HG03565 (cell line): Measurements from ENCODE around the gene RBM18.

Experiments used
- ATAC-seq: cut with Tn5 transposase; IDR thresholded peaks from one replicate; pipeline ENCODE4 v1.9.1; 2021; ENCODE audit warnings: mild to moderate bottlenecking, moderate library complexity; ENCODE audit not compliant: unreplicated experiment

Gene RBM18

DNA sequence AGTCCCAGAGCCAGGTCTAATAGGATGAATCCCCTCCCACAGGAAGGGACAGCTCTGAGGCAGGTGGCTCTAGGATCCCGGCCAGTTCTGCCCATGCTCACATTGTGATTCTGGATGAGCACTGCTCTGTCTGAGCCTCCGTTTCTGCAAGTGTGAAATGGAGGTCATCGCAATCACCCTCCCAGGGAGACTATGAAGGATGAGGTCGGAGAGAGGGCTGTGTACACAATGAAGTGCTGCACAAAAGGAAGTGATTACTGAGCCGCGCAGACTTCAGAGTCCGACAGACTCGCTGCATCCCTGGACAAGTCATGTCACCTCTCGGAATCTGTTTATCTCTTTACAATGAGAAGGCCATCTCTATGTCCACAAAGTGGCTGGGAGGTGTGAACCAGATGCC lies 57.5 kb downstream of the RBM18 start:
- no peak for ATAC-seq

DNA sequence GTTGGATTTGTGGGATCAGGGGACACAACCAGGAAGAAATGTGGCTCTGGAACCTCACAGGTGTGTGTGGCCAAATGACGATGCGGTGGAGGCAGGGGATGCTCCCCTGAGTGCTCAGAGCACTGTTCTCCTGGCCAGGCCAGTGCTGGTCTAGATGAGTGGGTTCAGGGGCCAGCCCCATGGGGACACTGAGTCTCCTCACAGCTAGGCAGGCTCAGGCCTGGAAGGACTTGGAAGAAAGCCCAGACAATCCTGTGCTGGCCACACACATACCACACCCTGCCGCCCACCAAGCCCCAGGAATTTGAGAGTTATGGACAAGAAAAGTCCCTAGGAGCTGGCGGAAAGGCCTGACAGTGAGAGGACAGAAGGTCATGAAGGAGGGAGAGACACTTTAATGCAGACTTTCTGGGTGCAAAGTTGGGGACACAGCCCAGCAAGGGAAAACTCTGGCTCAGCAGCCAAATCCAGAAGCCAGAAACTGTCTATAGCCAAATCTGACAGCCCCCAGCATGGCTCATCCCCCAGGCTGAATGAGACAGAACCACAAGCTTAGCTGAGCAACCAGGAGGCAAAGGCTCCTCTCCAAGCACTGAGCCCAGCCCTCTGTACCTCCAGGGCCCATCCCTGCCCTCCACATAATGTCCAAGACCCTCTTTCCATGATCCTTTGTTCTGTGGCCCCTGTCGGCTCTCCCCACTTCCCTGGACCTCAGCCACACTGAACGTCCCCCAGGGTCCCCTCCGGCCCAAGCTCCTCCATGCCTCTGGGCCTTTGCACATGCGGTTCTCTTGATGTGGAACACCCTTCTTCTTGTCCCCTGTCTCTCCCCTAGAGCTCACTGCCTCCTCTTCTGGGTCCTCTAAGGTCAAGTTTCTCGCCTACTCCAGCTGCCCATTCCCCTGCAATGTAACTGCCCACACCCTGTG lies 58.3 kb downstream of the RBM18 start:
- no peak for ATAC-seq

DNA sequence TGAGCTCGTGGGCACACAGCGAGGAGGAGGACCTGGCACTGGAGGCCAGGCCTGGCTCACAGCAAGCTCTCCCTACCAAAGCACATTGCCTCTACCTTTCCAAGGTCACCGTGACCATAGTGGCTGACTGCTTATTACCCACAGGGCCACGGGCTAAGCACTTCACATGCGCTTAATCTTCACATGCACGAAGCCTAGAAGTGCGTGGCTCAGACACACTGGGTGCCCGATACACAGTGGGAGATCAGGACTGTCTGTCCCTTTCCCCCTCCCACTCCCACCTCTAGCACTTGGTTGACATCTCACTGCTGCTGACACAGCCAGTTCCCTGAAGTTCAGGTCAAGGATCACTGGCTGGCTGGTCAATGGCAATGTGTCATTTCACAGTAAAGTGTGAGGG lies 59.5 kb downstream of the RBM18 start:
- ATAC-seq: no peak

DNA sequence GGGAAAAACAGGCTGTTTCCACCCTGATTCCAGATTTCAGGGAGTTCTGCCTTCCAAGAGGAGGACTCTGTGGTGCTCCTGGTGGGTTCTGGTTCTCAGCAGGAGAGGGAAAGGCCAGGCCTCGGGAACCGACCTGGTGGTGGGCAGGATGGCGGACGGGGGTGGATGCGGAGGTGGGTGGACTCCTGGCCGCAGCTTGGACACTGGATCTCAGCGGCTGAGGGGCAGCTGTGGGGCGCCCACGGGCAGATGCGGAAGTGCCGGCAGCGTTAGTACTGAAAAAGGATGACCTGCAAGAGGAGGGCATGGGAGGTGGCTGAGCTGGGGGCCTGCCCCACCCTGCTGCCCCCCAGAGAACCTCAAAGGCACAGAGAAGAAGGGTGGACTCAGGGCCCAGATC lies 60.1 kb downstream of the RBM18 start:
- no peak for ATAC-seq

DNA sequence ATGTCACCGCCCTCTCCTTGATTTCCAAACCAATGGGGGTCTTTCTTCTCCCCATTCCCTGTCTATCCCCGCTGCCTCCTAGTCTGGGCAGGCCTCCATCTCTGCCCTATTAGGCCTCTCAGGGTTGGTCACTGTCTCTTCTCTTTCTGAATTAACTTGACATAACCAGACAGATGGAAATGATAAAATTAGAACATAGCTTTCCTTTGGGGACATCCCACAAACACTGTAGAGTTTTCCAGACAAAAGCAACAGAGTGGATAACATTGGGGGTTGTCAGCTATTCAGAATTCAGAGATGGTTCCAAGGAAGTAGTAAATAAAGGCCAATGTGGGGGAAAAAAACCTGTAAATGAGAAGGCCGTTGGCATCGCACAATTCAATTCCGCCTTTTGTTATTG lies 60.6 kb downstream of the RBM18 start:
- no peak for ATAC-seq

DNA sequence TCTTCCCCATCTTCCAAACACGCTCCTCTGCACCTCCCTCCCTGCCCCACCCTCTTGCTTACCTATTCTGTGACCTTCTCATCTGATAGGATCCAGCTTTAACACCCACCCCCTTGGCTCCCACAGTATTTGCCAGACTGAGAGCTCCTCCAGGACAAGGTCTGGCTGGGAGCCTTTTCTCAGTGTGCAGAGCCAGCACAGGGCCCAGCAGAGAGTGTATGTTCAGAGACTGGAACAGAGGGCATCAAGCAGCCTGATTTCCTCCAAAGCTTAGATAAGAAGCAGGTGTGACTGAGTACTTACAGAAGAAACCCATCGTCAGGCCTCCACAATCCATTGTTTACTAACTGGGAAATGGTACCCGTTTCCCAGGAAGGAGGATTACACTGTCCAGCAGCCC lies 62.5 kb downstream of the RBM18 start:
- no peak for ATAC-seq

DNA sequence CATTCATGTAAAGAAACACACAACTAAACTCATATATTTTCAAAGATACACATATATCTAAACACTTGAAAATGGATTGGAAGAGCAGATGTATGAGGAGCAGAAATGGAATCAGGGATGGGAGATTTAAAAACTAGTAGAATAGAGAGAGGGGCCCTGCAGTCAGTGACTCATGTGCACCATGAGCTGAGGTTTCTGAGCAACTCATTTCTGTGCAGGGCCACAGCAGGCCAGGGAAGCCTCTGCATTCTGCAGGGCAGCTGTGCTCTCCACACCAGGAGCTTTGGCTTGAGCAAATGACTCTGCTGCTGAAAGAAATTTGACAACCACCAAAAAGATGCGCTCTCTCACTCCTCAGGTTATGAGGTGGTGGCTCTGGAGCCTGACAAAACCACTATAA lies 63.0 kb downstream of the RBM18 start:
- ATAC-seq: no peak

DNA sequence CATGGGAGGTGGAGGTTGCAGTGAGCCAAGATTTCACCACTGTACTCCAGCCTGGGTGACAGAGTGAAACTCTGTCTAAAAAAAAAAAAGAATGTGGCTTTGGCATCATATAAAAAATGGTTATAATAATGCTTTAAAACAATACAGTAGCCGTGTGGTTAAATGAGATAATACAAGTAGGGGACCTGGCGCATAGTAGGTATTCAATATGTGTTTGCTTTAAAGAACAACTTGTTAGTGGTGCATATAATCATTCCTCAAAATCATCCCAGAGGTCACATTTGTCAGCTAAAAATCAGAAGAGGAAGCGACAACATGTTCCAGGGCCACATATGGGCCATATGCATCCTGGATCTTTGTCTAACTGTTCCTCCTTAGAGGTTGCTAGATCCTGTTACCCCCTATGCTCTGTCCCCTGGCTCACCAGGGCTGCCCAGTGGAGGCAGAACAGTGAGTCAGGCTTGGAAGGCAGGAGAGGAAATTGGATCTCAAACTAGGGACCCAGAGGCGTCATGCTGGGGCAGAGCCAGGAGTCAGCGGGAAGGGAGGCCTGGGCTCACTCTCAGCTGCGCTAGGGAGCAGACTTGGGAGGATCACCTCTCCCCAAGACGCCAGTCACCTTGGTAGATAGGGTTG lies 63.6 kb downstream of the RBM18 start:
- ATAC-seq: no peak

DNA sequence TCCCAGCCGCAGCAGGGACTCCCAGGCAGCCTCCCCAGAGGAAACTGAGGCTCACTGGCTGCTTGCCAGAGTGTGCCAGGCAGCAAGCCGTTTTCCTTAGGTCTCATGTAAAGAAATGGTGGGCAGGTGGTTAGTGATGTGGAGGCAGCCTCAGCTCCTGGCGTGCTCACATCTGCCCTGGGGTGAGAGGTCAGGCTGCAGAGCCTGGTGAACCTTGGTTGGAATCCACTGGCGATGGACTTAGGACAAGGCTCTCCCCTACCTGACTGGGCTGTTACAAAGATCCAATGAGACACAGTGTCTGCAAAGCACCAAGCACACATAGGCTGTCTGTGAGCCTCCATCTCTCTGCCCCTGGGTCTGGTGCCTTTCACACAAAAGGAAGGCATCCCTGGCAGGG lies 66.8 kb downstream of the RBM18 start:
- ATAC-seq: no peak

DNA sequence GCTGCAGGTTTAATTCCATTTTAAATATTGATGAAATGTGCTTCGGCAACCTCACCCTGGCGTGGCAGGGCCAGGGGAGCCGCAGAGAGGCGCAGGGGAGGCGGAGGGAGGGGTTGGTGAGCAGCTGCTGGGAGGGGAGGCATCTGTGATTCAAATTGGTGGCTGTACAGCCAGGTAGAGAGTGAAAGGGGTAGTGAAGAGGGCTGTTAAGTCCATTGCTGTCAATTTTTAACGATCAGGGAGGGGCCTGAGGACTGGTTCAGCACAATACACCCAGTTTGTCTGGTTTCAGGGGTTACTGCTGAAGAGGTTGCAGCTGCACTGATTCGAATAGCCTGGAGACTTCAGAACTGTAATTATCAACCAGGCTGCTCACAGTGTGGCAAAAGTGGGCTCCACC lies 67.2 kb downstream of the RBM18 start:
- ATAC-seq: no peak

DNA sequence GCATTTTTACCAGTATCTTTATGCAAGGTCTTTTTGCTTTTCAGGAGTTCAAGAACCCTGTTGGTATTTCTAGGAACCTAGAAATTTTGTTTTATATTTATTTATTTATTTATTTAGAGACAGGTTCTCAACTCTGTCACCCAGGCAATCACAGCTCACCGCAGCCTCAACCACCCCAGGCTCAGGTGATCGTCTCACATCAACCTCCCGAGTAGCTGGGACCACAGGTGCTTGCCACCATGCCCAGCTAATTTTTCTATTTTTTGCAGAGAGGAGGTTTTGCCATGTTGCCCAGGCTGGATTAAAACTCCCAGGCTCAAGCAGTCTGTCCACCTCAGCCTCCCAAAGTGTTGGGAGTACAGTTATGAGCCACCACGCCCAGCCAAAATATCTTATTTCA lies 68.8 kb downstream of the RBM18 start:
- ATAC-seq: no peak

DNA sequence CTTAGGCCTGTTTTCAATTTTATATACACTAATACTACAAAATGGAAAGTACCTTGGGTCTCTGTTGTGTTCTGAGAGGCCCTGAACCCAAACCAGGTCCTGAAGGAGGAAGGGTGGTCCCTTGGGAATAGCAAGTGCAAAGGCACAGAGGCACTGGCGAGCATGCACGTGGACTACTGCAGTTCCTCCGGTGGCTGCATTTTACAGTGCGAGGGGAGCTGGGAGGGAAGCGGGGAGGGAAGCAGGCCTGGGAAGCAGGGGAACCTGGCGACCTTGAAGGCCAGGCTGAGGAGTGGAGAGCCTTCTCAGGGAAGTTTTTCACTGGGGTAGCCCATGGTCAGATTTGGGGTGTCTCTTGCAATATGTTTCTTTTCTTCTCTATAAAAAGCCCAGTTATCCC lies 71.0 kb downstream of the RBM18 start:
- no peak for ATAC-seq

DNA sequence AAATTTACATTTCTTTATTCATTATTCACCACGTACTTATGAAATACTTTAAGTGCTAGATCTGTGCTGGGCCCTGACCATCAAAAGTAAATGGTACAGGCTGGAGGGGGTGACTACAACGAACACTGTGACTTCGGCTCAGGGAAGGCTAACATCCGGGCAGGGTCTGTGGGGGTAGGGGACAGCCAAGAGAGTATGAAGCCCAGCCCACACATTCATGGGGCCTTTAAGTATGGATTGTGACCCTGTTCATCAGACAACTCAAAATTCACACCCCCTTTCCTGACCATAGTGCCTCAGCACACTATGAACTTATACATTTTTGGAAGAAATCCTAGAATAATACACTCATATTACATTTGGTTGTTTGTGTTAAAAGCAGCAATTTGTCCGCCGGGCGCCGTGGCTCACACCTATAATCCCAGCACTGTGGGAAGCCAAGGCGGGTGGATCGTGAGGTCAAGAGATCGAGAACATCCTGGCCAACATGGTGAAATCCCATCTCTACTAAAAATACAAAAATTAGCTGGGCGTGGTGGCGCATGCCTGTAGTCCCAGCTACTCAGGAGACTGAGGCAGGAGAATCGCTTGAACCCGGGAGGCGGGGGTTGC lies 71.6 kb downstream of the RBM18 start:
- no peak for ATAC-seq

DNA sequence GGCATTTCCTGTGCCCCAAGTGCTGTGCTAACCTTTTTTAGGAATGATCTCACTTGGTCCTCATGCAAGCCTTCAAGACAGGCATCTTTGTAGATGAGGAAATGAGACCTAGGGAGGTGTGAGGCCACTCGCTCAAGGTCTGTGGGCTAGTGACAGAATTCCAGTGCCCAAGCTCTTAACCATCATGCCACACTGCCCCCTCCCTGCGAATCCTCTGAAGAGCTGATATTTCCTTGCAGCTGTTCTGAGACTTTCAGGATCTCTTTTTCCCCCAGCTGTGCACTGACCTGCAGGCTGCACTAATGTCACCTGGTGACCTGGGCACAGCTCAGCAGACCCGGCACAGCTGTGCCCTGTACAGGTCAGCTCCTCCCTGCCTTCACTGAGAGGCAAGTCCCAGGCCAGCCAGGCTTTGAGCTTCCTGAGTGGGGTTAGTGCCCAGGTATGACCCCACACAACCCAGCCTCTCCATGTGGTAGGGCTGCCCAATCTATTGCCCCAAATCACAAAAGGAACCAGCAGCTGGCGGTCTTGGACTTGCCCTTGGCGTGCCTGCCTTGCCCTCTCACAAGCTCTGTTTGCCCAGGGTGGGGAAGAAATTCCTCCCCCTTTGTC lies 72.3 kb downstream of the RBM18 start:
- ATAC-seq: no peak

DNA sequence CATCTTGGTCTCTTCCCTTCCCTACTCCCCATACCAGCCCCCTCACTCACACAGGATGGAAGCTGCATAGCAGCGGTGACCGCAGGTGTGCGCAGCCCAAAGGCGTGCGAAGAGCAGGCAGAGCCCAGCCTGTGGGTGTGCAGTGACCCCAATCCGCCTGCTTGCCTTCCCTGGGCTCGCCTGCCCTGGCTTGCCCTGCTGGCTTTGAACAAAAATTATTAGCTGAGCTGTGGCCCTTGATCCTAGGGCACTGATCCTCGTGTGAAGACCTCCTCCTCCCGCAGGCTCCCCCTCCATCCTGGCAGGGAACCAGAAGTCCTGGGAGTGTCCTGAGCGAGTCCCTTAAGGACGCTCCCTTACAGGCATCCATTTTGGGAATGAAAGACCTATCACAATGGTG lies 73.1 kb downstream of the RBM18 start:
- no peak for ATAC-seq

DNA sequence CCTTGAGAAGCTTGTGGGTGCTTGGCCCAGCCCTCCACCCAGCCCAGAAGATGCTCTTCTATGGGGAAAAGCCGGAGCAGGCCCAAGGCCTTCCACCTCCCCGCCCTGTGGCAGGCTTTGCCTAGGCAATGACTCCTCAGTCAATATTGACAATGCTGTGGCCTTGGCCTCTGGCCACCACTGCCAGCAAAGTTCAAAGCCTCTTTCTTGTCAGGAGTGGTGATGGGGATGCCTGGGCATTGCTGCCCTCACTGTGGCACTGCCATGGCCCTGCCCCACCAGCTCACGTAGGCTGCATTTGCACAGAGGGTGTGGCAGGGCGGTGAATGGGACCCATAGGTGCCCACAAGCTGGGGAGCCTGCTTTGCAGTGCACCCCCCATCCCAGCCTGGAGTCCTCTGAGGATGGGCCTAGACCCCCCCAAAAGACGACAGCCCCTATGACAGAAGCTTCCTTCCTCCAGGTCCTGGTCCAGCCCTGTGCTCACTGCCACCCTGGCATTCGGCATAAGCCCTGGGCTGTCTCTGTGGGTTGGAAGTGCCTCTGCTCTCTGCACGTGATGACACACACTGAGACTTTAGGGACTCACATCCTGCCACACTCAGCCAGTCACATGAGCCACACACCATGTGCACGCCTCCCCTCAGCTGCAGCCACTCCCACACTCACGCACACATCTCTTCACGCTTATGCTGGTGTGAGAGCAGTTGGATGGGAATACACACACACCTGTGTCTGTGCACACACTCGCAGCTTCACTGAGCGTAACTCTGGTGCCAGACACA lies 73.9 kb downstream of the RBM18 start:
- ATAC-seq: no peak

DNA sequence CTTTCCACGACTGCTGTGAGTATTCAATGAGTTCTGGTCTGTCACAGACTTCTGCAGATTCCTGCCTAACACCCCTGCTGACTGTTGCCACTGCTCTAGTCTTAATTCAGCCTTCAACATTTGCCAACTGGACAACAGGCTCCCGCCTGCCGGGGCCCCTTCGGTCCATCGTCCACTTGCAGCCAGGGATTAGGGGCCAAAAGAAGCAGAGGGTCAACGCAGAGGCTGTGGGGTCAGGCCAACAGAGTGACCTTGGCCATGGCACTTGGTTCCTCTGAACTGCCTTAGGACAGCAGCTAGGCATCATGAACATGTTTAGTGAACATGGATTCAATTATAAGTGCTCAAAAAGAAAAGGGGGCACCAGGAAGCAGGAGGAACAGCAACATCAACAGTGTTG lies 76.3 kb downstream of the RBM18 start:
- no peak for ATAC-seq
